Measurements from ENCODE around the gene ANKRD55. TPM values are rescaled to one million over a fixed set of nuclear protein-coding genes. Genes with fewer than 3 reads are reported as not detected.

Gene ANKRD55
- total and polyA plus RNA-seq, 5 donors from 2014 or later: 4.1 to 9.0 (median 5.7) TPM

DNA sequence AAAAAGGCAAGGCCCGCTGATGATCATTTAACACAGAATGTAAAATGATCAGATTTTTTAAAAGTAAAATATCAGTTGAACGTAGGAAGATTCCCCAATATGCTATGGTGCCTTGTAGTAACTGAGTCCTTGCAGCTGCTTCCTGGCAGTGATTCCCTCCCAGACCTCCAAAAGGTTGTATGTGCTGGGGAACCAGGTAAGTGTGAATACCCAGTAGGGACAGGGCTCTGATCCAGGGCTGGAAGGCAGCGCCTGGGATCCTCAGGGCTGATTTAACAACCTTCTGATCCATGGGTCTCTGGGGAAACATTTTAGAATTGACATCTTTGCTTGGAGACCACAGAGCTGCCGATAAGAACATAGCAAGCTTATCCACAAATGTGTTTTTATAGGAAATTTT is 161.7 kb downstream of the ANKRD55 start:
- H3K36me3 ChIP-seq (ENCODE audit: control insufficient read depth, insufficient read depth, low read length): no peaks in the 10 kb centered on the region
- Mint-ChIP-seq H3K36me3 (peaks cover 3% of the 10 kb centered on the region), H3K4me1 (peaks cover 28 to 80% (median 54%) of the 10 kb centered on the region in 4 donors), H3K27me3 (no peaks in the 10 kb centered on the region), H3K27ac (peak overlapping the region; percentile 90 to 96 (median 90)), H3K4me3 (peak overlapping the region; percentile 8 to 76 (median 66)), H3K9me3 (peaks cover 0 to 2% (median 0%) of the 10 kb centered on the region in 7 donors)
- H3K27ac ChIP-seq (ENCODE audit: insufficient read depth, low read length, poor library complexity, severe bottlenecking): peak overlapping the region; percentile 75
- H3K9me3 ChIP-seq (ENCODE audit: control insufficient read depth in 2 of 2, low read length in 2 of 2): no peaks in the 10 kb centered on the region
- no peaks in the 10 kb centered on the region for H3K27me3 ChIP-seq (ENCODE audit: control insufficient read depth, insufficient read depth, low read length)
- ATAC-seq (ENCODE audit: low read depth in 2 of 2) (peak in 1 of 2 donors; percentile 11), DNase-seq (no peak)
- H3K4me1 ChIP-seq (ENCODE audit: control insufficient read depth, insufficient read depth, low read length, poor library complexity, severe bottlenecking): peaks cover 40% of the 10 kb centered on the region
- H3K4me3 ChIP-seq (ENCODE audit: low read depth, low read length): peak overlapping the region; percentile 43

GRCh38 chr5:56070851-56071465 is 162.2 kb downstream of the ANKRD55 start:
- Mint-ChIP-seq H3K9me3 (peaks cover 0 to 2% (median 0%) of the 10 kb centered on the region in 7 donors), H3K4me1 (peaks cover 28 to 80% (median 53%) of the 10 kb centered on the region in 4 donors), H3K27ac (peak overlapping the region; percentile 90 to 96 (median 90)), H3K36me3 (peaks cover 3% of the 10 kb centered on the region), H3K27me3 (no peaks in the 10 kb centered on the region), H3K4me3 (peak overlapping the region; percentile 8 to 76 (median 66))
- H3K4me3 ChIP-seq (ENCODE audit: low read depth, low read length): peak overlapping the region; percentile 43
- peaks cover 40% of the 10 kb centered on the region for H3K4me1 ChIP-seq (ENCODE audit: control insufficient read depth, insufficient read depth, low read length, poor library complexity, severe bottlenecking)
- no peaks in the 10 kb centered on the region for H3K9me3 ChIP-seq (ENCODE audit: control insufficient read depth in 2 of 2, low read length in 2 of 2)
- DNase-seq: peak in 2 of 3 donors; percentile 40 to 88
- peak; percentile 92 for ATAC-seq (ENCODE audit: low read depth in 2 of 2)
- peak overlapping the region; percentile 75 for H3K27ac ChIP-seq (ENCODE audit: insufficient read depth, low read length, poor library complexity, severe bottlenecking)
- no peaks in the 10 kb centered on the region for H3K27me3 ChIP-seq (ENCODE audit: control insufficient read depth, insufficient read depth, low read length)
- no peaks in the 10 kb centered on the region for H3K36me3 ChIP-seq (ENCODE audit: control insufficient read depth, insufficient read depth, low read length)

GRCh38 chr5:56069652-56070226 is 163.4 kb downstream of the ANKRD55 start:
- ATAC-seq (ENCODE audit: low read depth in 2 of 2) (no peak), DNase-seq (no peak)
- H3K27me3 ChIP-seq (ENCODE audit: control insufficient read depth, insufficient read depth, low read length): no peaks in the 10 kb centered on the region
- Mint-ChIP-seq H3K27me3 (no peaks in the 10 kb centered on the region), H3K4me1 (peaks cover 25 to 75% (median 48%) of the 10 kb centered on the region in 4 donors), H3K4me3 (no peak overlapping the region), H3K36me3 (no peaks in the 10 kb centered on the region), H3K27ac (peak overlapping the region; percentile 90 to 96 (median 90)), H3K9me3 (peaks cover 0 to 1% (median 0%) of the 10 kb centered on the region in 7 donors)
- peaks cover 40% of the 10 kb centered on the region for H3K4me1 ChIP-seq (ENCODE audit: control insufficient read depth, insufficient read depth, low read length, poor library complexity, severe bottlenecking)
- no peak overlapping the region for H3K4me3 ChIP-seq (ENCODE audit: low read depth, low read length)
- H3K27ac ChIP-seq (ENCODE audit: insufficient read depth, low read length, poor library complexity, severe bottlenecking): peak overlapping the region; percentile 75
- no peaks in the 10 kb centered on the region for H3K36me3 ChIP-seq (ENCODE audit: control insufficient read depth, insufficient read depth, low read length)
- no peaks in the 10 kb centered on the region for H3K9me3 ChIP-seq (ENCODE audit: control insufficient read depth in 2 of 2, low read length in 2 of 2)

- no peak for ATAC-seq (ENCODE audit: low read depth in 2 of 2)
- peaks cover 0 to 1% (median 0%) of the 10 kb centered on the region in 7 donors for H3K9me3 Mint-ChIP-seq
- H3K27me3 ChIP-seq (ENCODE audit: control insufficient read depth, insufficient read depth, low read length): no peaks in the 10 kb centered on the region
- peaks cover 15 to 66% (median 40%) of the 10 kb centered on the region in 4 donors for H3K4me1 Mint-ChIP-seq
- H3K4me1 ChIP-seq (ENCODE audit: control insufficient read depth, insufficient read depth, low read length, poor library complexity, severe bottlenecking): peaks cover 26% of the 10 kb centered on the region
- no peak overlapping the region for H3K27ac ChIP-seq (ENCODE audit: insufficient read depth, low read length, poor library complexity, severe bottlenecking)
- H3K9me3 ChIP-seq (ENCODE audit: control insufficient read depth in 2 of 2, low read length in 2 of 2): no peaks in the 10 kb centered on the region
- no peaks in the 10 kb centered on the region for H3K27me3 Mint-ChIP-seq
- H3K4me3 ChIP-seq (ENCODE audit: low read depth, low read length): no peak overlapping the region
- no peak overlapping the region for H3K4me3 Mint-ChIP-seq
- no peaks in the 10 kb centered on the region for H3K36me3 ChIP-seq (ENCODE audit: control insufficient read depth, insufficient read depth, low read length)
- H3K36me3 Mint-ChIP-seq: no peaks in the 10 kb centered on the region
- H3K27ac Mint-ChIP-seq: peak overlapping the region in 2 of 3 donors; percentile 54 to 67
- DNase-seq: no peak
Measured at GRCh38 chr5:56066931-56067450, 166.1 kb downstream of the ANKRD55 start.

DNA sequence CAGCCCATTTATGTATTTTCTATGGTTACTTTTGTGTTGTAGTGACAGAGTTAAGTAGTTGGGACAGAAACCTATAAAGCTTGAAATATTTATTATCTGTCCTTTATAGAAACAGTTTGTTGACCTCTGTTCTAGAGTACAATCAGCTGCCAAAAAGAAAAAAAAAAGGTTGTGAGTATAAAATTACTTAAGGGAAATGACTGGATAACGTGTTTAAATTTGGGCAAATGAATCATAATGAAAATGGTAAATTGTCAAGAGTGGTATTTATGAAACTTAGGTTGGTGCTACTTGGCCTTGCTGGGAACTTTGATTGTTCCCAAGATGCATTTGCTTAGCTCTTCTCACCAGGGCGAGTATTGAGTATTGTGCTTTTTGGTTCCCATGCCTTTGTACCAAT is 168.1 kb downstream of the ANKRD55 start:
- H3K4me3 ChIP-seq (ENCODE audit: low read depth, low read length): no peak overlapping the region
- Mint-ChIP-seq H3K9me3 (no peaks in the 10 kb centered on the region), H3K36me3 (peaks cover 7% of the 10 kb centered on the region), H3K4me1 (peaks cover 8 to 61% (median 30%) of the 10 kb centered on the region in 4 donors), H3K27ac (peak overlapping the region in 1 of 3 donors; percentile 46), H3K27me3 (no peaks in the 10 kb centered on the region), H3K4me3 (no peak overlapping the region)
- peaks cover 7% of the 10 kb centered on the region for H3K4me1 ChIP-seq (ENCODE audit: control insufficient read depth, insufficient read depth, low read length, poor library complexity, severe bottlenecking)
- no peaks in the 10 kb centered on the region for H3K9me3 ChIP-seq (ENCODE audit: control insufficient read depth in 2 of 2, low read length in 2 of 2)
- no peaks in the 10 kb centered on the region for H3K27me3 ChIP-seq (ENCODE audit: control insufficient read depth, insufficient read depth, low read length)
- ATAC-seq (ENCODE audit: low read depth in 2 of 2) (no peak), DNase-seq (no peak)
- H3K36me3 ChIP-seq (ENCODE audit: control insufficient read depth, insufficient read depth, low read length): no peaks in the 10 kb centered on the region
- no peak overlapping the region for H3K27ac ChIP-seq (ENCODE audit: insufficient read depth, low read length, poor library complexity, severe bottlenecking)

DNA sequence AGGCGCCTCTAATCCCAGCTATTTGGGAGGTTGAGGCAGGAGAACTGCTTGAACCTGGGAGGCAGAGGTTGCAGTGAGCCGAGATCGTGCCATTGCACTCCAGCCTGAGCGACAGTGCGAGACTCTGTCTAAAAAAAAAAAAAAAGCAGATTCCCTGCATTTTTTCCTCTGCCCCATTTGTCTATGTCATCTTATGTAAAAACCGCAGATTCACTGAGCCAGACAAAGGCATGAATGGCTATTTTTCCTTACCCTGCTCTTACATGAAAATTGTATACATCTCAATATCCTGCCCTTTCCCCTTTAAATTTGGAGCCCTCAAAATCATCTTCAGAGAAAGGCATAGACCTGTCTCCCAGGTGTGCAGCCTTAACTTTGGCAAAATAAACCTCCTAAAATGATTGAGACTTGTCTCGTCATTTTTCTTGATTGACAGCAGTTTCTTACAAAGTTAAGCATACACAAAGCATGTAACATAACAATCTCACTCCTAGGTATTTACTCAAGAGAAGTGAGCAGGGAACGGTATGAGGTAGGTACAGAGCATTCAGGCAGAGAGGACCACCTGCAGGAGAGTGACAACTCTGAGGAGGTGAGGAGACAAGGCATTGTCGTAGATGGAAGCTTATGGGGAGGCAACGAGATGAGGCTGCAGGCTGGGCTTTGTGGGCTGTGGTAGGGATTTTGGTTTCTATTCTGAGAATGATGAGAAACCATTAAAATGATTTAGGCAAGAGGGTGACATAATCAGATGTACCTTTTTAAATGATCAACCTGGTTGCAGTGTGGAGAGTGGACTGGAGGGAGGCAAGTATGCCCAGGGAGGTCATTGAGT is 172.6 kb downstream of the ANKRD55 start:
- Histone ChIP-seq H3K27me3 (ENCODE audit: control insufficient read depth, insufficient read depth, low read length) (no peaks in the 10 kb centered on the region), H3K36me3 (ENCODE audit: control insufficient read depth, insufficient read depth, low read length) (no peaks in the 10 kb centered on the region), H3K9me3 (ENCODE audit: control insufficient read depth in 2 of 2, low read length in 2 of 2) (no peaks in the 10 kb centered on the region), H3K27ac (ENCODE audit: insufficient read depth, low read length, poor library complexity, severe bottlenecking) (peak overlapping the region; percentile 73), H3K4me3 (ENCODE audit: low read depth, low read length) (peak overlapping the region; percentile 41), H3K4me1 (ENCODE audit: control insufficient read depth, insufficient read depth, low read length, poor library complexity, severe bottlenecking) (peaks cover 43% of the 10 kb centered on the region)
- DNase-seq: peak in 1 of 3 donors; percentile 80
- Mint-ChIP-seq H3K27me3 (no peaks in the 10 kb centered on the region), H3K4me3 (peak overlapping the region in 3 of 4 donors; percentile 66 to 86 (median 74)), H3K36me3 (peaks cover 7% of the 10 kb centered on the region), H3K27ac (peak overlapping the region; percentile 92 to 98 (median 94)), H3K9me3 (no peaks in the 10 kb centered on the region), H3K4me1 (peaks cover 27 to 76% (median 41%) of the 10 kb centered on the region in 4 donors)
- ATAC-seq (ENCODE audit: low read depth in 2 of 2): peak; percentile 22 to 26

- Mint-ChIP-seq H3K27me3 (no peaks in the 10 kb centered on the region), H3K4me1 (peaks cover 27 to 79% (median 44%) of the 10 kb centered on the region in 4 donors), H3K36me3 (peaks cover 7% of the 10 kb centered on the region), H3K9me3 (no peaks in the 10 kb centered on the region), H3K27ac (peak overlapping the region; percentile 92 to 98 (median 94)), H3K4me3 (peak overlapping the region in 2 of 4 donors; percentile 77 to 82)
- peaks cover 46% of the 10 kb centered on the region for H3K4me1 ChIP-seq (ENCODE audit: control insufficient read depth, insufficient read depth, low read length, poor library complexity, severe bottlenecking)
- no peaks in the 10 kb centered on the region for H3K9me3 ChIP-seq (ENCODE audit: control insufficient read depth in 2 of 2, low read length in 2 of 2)
- ATAC-seq (ENCODE audit: low read depth in 2 of 2): no peak
- H3K27ac ChIP-seq (ENCODE audit: insufficient read depth, low read length, poor library complexity, severe bottlenecking): peak overlapping the region; percentile 73
- H3K4me3 ChIP-seq (ENCODE audit: low read depth, low read length): no peak overlapping the region
- H3K36me3 ChIP-seq (ENCODE audit: control insufficient read depth, insufficient read depth, low read length): no peaks in the 10 kb centered on the region
- H3K27me3 ChIP-seq (ENCODE audit: control insufficient read depth, insufficient read depth, low read length): no peaks in the 10 kb centered on the region
- DNase-seq: no peak
Measured at GRCh38 chr5:56059854-56060253, 173.3 kb downstream of the ANKRD55 start.

Data from CD4-positive, CD25-positive, alpha-beta regulatory T cell (primary cell).